GM21367 (cell line): ENCODE results near the gene ACSM6.
"Not testable (repeated sequence)": the region's sequence is repeated elsewhere in the genome, so short reads cannot be mapped to it uniquely, and the experiment has no call there.

Experiments
- ATAC-seq: cut with Tn5 transposase; IDR thresholded peaks from one replicate; pipeline ENCODE4 v1.9.1; 2021; ENCODE audit not compliant: unreplicated experiment

ACSM6 gene

GRCh38 chr10:95193944-95194343 is at the start of gene ACSM6:
ACSM6 (plus strand) TSS chr10:95194238; CDS start chr10:95194486, 248 bp downstream.
- ATAC-seq, result no peak

- ATAC-seq, result no peak
Observed at GRCh38 chr10:95168694-95169093, 25.3 kb upstream of the ACSM6 start.

GRCh38 chr10:95169522-95169921 is 24.5 kb upstream of the ACSM6 start:
- no peak for ATAC-seq

- no peak for ATAC-seq
Observed at GRCh38 chr10:95170790-95171189, 23.2 kb upstream of the ACSM6 start.

- no peak for ATAC-seq
Observed at GRCh38 chr10:95171336-95171735, 22.7 kb upstream of the ACSM6 start.

GRCh38 chr10:95172851-95173250 is 21.2 kb upstream of the ACSM6 start:
- ATAC-seq, result no peak

- no peak for ATAC-seq
Observed at GRCh38 chr10:95176101-95176500, 17.9 kb upstream of the ACSM6 start.

GRCh38 chr10:95177429-95177828 is 16.6 kb upstream of the ACSM6 start:
- no peak for ATAC-seq

- ATAC-seq, result no peak
Observed at GRCh38 chr10:95178266-95178665, 15.8 kb upstream of the ACSM6 start.

- ATAC-seq, result no peak
Observed at GRCh38 chr10:95178797-95179196, 15.2 kb upstream of the ACSM6 start.

GRCh38 chr10:95181726-95182125 is 12.3 kb upstream of the ACSM6 start:
- no peak for ATAC-seq

- peak; percentile 92 for ATAC-seq
Observed at GRCh38 chr10:95183271-95184230, 10.5 kb upstream of the ACSM6 start.

- no peak for ATAC-seq
Observed at GRCh38 chr10:95187617-95188016, 6.4 kb upstream of the ACSM6 start.

GRCh38 chr10:95188593-95188992 is 5.4 kb upstream of the ACSM6 start:
- no peak for ATAC-seq

- no peak for ATAC-seq
Observed at GRCh38 chr10:95196046-95196445, 2.0 kb downstream of the ACSM6 start.

GRCh38 chr10:95201736-95202135 is 7.7 kb downstream of the ACSM6 start:
- ATAC-seq, result no peak

GRCh38 chr10:95202865-95203264 is 8.8 kb downstream of the ACSM6 start:
- not testable (repeated sequence) for ATAC-seq

- ATAC-seq, result no peak
Observed at GRCh38 chr10:95208702-95209391, 14.8 kb downstream of the ACSM6 start.

GRCh38 chr10:95209509-95210127 is 15.6 kb downstream of the ACSM6 start:
- no peak for ATAC-seq

GRCh38 chr10:95211606-95212279 is 17.7 kb downstream of the ACSM6 start:
- no peak for ATAC-seq

GRCh38 chr10:95214369-95214768 is 20.3 kb downstream of the ACSM6 start:
- no peak for ATAC-seq
